ENCODE measurements around the gene PGA5. TPM values are rescaled to one million over a fixed set of nuclear protein-coding genes. Genes with fewer than 3 reads are reported as not detected.

Gene PGA5
- total RNA-seq, 4 donors from 2014 or later: not detected

GRCh38 chr11:61277186-61278000, 36.4 kb downstream of the PGA5 start:
- H3K27ac ChIP-seq: no peak overlapping the region
- no peaks in the 10 kb centered on the region for H3K9me3 ChIP-seq
- DNase-seq: no peak
- H3K4me1 ChIP-seq: no peaks in the 10 kb centered on the region
- no peak for TF ChIP-seq POLR2A (IDR thresholded peaks at IDR 0.05)
- TF ChIP-seq, protein P1, sequence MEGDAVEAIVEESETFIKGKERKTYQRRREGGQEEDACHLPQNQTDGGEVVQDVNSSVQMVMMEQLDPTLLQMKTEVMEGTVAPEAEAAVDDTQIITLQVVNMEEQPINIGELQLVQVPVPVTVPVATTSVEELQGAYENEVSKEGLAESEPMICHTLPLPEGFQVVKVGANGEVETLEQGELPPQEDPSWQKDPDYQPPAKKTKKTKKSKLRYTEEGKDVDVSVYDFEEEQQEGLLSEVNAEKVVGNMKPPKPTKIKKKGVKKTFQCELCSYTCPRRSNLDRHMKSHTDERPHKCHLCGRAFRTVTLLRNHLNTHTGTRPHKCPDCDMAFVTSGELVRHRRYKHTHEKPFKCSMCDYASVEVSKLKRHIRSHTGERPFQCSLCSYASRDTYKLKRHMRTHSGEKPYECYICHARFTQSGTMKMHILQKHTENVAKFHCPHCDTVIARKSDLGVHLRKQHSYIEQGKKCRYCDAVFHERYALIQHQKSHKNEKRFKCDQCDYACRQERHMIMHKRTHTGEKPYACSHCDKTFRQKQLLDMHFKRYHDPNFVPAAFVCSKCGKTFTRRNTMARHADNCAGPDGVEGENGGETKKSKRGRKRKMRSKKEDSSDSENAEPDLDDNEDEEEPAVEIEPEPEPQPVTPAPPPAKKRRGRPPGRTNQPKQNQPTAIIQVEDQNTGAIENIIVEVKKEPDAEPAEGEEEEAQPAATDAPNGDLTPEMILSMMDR (IDR thresholded peaks at IDR 0.05): no peak
- H3K4me3 ChIP-seq: no peak overlapping the region
- H3K36me3 ChIP-seq: no peaks in the 10 kb centered on the region
- H3K27me3 ChIP-seq: no peaks in the 10 kb centered on the region

- no peaks in the 10 kb centered on the region for H3K9me3 ChIP-seq
- TF ChIP-seq POLR2A (IDR thresholded peaks at IDR 0.05): no peak
- TF ChIP-seq, protein P1 (IDR thresholded peaks at IDR 0.05): no peak
- H3K27ac ChIP-seq: no peak overlapping the region
- no peaks in the 10 kb centered on the region for H3K36me3 ChIP-seq
- no peaks in the 10 kb centered on the region for H3K4me1 ChIP-seq
- H3K27me3 ChIP-seq: no peaks in the 10 kb centered on the region
- no peak for DNase-seq
- H3K4me3 ChIP-seq: no peak overlapping the region
Observed at GRCh38 chr11:61278001-61278470, 37.1 kb downstream of the PGA5 start.

DNA sequence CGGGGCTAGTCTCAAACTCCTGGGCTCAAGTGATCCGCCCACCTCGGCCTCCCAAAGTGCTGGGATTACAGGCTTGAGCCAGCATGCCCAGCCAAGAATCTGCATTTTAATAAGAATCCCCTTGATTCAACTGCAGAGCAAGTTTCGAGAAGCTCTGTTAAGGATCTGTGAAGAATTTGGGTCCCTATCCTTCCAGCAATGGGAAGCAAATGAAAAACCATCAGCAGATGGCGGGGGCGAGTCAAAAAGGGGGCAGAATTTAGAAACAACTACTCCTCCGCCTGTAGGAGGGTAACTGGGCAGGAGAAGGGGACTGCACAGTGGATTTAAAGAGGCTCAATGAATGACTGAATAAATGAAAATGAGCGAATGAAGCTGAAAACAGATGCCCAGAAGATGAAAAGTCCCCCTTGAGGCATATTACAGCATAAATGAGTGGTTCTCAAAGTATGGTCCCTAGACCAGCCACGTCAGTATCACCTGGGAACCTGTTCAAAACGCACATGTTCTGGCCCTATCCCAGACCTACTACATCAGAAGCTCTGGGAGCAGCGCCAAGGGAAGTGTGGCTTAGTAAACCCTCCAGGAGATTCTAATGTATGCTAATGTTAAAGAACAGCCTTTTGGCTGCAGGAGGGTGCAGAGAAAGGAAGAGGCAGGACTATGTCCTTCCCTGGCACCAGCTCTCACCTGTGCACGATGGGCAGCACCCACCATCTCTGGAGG, 39.1 kb downstream of the PGA5 start:
- no peak overlapping the region for H3K4me3 ChIP-seq
- no peaks in the 10 kb centered on the region for H3K9me3 ChIP-seq
- no peak overlapping the region for H3K27ac ChIP-seq
- TF ChIP-seq, protein P1 (IDR thresholded peaks at IDR 0.05): no peak
- TF ChIP-seq POLR2A (IDR thresholded peaks at IDR 0.05): no peak
- DNase-seq: no peak
- no peaks in the 10 kb centered on the region for H3K27me3 ChIP-seq
- no peaks in the 10 kb centered on the region for H3K4me1 ChIP-seq
- no peaks in the 10 kb centered on the region for H3K36me3 ChIP-seq

DNA sequence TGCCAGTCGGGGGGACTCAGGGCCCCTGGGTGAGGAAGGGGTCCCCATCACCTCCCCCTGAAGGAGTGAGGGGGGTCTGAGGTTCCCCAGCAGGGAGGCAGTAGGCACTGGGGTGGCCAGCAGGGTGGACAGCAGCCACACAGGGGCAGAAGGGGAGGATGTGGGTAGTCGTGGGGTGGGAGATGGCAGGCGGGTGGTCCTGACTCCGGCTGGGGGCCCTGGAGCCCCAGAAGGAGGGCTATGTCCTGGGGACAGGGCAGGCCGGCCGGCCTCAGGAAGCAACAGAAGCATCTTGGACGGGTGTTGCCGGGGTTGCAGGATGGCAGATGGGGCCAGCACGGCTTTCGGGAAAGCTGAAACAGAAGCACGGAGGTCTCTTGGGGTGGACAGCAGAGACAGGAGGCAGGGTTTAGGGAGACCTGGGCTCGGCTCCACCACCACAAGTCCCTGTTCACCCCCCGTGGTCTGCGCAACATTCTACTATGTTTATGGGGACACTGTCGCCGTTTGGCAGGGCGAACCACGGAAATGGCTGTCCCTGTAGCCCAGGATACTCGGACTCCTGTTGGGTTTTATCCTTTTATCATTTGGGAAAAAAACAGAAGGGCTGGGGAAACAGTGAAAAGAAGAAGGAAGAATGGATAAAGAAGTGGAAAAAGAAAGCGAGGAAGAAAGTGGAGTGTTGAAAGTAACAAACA, 40.1 kb downstream of the PGA5 start:
- no peaks in the 10 kb centered on the region for H3K9me3 ChIP-seq
- H3K27ac ChIP-seq: no peak overlapping the region
- no peak for DNase-seq
- no peaks in the 10 kb centered on the region for H3K27me3 ChIP-seq
- no peaks in the 10 kb centered on the region for H3K36me3 ChIP-seq
- TF ChIP-seq POLR2A (IDR thresholded peaks at IDR 0.05): no peak
- TF ChIP-seq, protein P1 (IDR thresholded peaks at IDR 0.05): no peak
- H3K4me1 ChIP-seq: no peaks in the 10 kb centered on the region
- H3K4me3 ChIP-seq: no peak overlapping the region

- H3K27ac ChIP-seq: no peak overlapping the region
- no peak for TF ChIP-seq POLR2A (IDR thresholded peaks at IDR 0.05)
- TF ChIP-seq, protein P1 (IDR thresholded peaks at IDR 0.05): no peak
- no peaks in the 10 kb centered on the region for H3K36me3 ChIP-seq
- H3K4me1 ChIP-seq: no peaks in the 10 kb centered on the region
- H3K27me3 ChIP-seq: no peaks in the 10 kb centered on the region
- no peak overlapping the region for H3K4me3 ChIP-seq
- no peaks in the 10 kb centered on the region for H3K9me3 ChIP-seq
- DNase-seq: peak in 2 of 3 donors; percentile 60 to 76
Observed at GRCh38 chr11:61281581-61282250, 40.7 kb downstream of the PGA5 start.
